ENCODE measurements around the gene CRHR1. TPM values are rescaled to one million over a fixed set of nuclear protein-coding genes. Genes with fewer than 3 reads are reported as not detected.
A peak's percentile ranks its signal among the peaks of the same experiment; 100 is the strongest.

Gene CRHR1
- total and polyA plus RNA-seq, 4 experiments from 2014 or later, result not detected

GRCh38 chr17:45824901-45825492, 40.9 kb downstream of the CRHR1 start:
- Histone ChIP-seq H3K27me3 (ENCODE audit: insufficient read depth, low read length) (no peaks in the 10 kb centered on the region), H3K27ac (ENCODE audit: low read depth, low read length) (no peak overlapping the region), H3K4me3 (ENCODE audit: low read length in 2 of 2) (no peak overlapping the region), H3K4me1 (ENCODE audit: insufficient read depth, low read length) (peaks cover 4% of the 10 kb centered on the region), H3K9me3 (ENCODE audit: control insufficient read depth in 1 of 2, low read length in 2 of 2) (no peaks in the 10 kb centered on the region), H3K36me3 (ENCODE audit: insufficient read depth, low read length) (no peaks in the 10 kb centered on the region)
- intact Hi-C loops (cut with micrococcal nuclease), result no loop called here
- Mint-ChIP-seq H3K4me1 (peaks cover 0 to 15% (median under 1%) of the 10 kb centered on the region in 4 donors), H3K36me3 (no peaks in the 10 kb centered on the region), H3K9me3 (no peaks in the 10 kb centered on the region), H3K27me3 (no peaks in the 10 kb centered on the region), H3K4me3 (no peak overlapping the region), H3K27ac (no peak overlapping the region)
- POLR2A ChIA-PET (ENCODE audit: partially characterized antibody), result no interaction called here
- CTCF ChIA-PET (ENCODE audit: partially characterized antibody), result no interaction called here
- no peak for DNase-seq

GRCh38 chr17:45825792-45826191, 41.7 kb downstream of the CRHR1 start:
- no peak for DNase-seq
- intact Hi-C loops (cut with micrococcal nuclease), result no loop called here
- H3K36me3 Mint-ChIP-seq, result no peaks in the 10 kb centered on the region
- H3K4me1 Mint-ChIP-seq, result peaks cover 0 to 15% (median under 1%) of the 10 kb centered on the region in 4 donors
- Histone ChIP-seq H3K4me3 (ENCODE audit: low read length in 2 of 2) (no peak overlapping the region), H3K4me1 (ENCODE audit: insufficient read depth, low read length) (peaks cover 4% of the 10 kb centered on the region), H3K27me3 (ENCODE audit: insufficient read depth, low read length) (no peaks in the 10 kb centered on the region), H3K9me3 (ENCODE audit: control insufficient read depth in 1 of 2, low read length in 2 of 2) (no peaks in the 10 kb centered on the region), H3K27ac (ENCODE audit: low read depth, low read length) (no peak overlapping the region), H3K36me3 (ENCODE audit: insufficient read depth, low read length) (no peaks in the 10 kb centered on the region)
- no peak overlapping the region for H3K4me3 Mint-ChIP-seq
- no peaks in the 10 kb centered on the region for H3K27me3 Mint-ChIP-seq
- POLR2A ChIA-PET (ENCODE audit: partially characterized antibody), result no interaction called here
- H3K27ac Mint-ChIP-seq, result no peak overlapping the region
- no peaks in the 10 kb centered on the region for H3K9me3 Mint-ChIP-seq
- CTCF ChIA-PET (ENCODE audit: partially characterized antibody), result no interaction called here

- intact Hi-C loops (cut with micrococcal nuclease), result no loop called here
- H3K4me1 ChIP-seq (ENCODE audit: insufficient read depth, low read length), result peaks cover 4% of the 10 kb centered on the region
- no peaks in the 10 kb centered on the region for H3K36me3 ChIP-seq (ENCODE audit: insufficient read depth, low read length)
- no peak for DNase-seq
- ChIA-PET CTCF (ENCODE audit: partially characterized antibody) (interaction anchor here (1.6 kb wide), 1 partner anchor 187 kb away, joined by 5 read pairs; no protein-coding TSS in a partner anchor), POLR2A (ENCODE audit: partially characterized antibody) (no interaction called here)
- peaks cover 0 to 2% of the 10 kb centered on the region in 2 donors for H3K27me3 Mint-ChIP-seq
- no peaks in the 10 kb centered on the region for H3K9me3 ChIP-seq (ENCODE audit: control insufficient read depth in 1 of 2, low read length in 2 of 2)
- peak overlapping the region in 1 of 7 donors; percentile 25 for H3K27ac Mint-ChIP-seq
- no peaks in the 10 kb centered on the region for H3K27me3 ChIP-seq (ENCODE audit: insufficient read depth, low read length)
- H3K4me1 Mint-ChIP-seq, result peaks cover 0 to 15% (median under 1%) of the 10 kb centered on the region in 4 donors
- H3K27ac ChIP-seq (ENCODE audit: low read depth, low read length), result no peak overlapping the region
- H3K4me3 Mint-ChIP-seq, result no peak overlapping the region
- H3K9me3 Mint-ChIP-seq, result no peaks in the 10 kb centered on the region
- H3K4me3 ChIP-seq (ENCODE audit: low read length in 2 of 2), result no peak overlapping the region
- no peaks in the 10 kb centered on the region for H3K36me3 Mint-ChIP-seq
These were observed 42.9 kb downstream of the CRHR1 start for GRCh38 chr17:45826919-45827588.

- POLR2A ChIA-PET (ENCODE audit: partially characterized antibody), result no interaction called here
- Histone ChIP-seq H3K27ac (ENCODE audit: low read depth, low read length) (no peak overlapping the region), H3K4me3 (ENCODE audit: low read length in 2 of 2) (no peak overlapping the region), H3K27me3 (ENCODE audit: insufficient read depth, low read length) (no peaks in the 10 kb centered on the region), H3K9me3 (ENCODE audit: control insufficient read depth in 1 of 2, low read length in 2 of 2) (no peaks in the 10 kb centered on the region), H3K36me3 (ENCODE audit: insufficient read depth, low read length) (no peaks in the 10 kb centered on the region), H3K4me1 (ENCODE audit: insufficient read depth, low read length) (peaks cover 4% of the 10 kb centered on the region)
- H3K27ac Mint-ChIP-seq, result no peak overlapping the region
- intact Hi-C loops (cut with micrococcal nuclease), result no loop called here
- H3K27me3 Mint-ChIP-seq, result peaks cover 1 to 4% of the 10 kb centered on the region in 2 donors
- CTCF ChIA-PET (ENCODE audit: partially characterized antibody), result interaction anchor here (1.6 kb wide), 1 partner anchor 188 kb away, joined by 5 read pairs; no protein-coding TSS in a partner anchor
- H3K9me3 Mint-ChIP-seq, result no peaks in the 10 kb centered on the region
- peaks cover 0 to 15% (median under 1%) of the 10 kb centered on the region in 4 donors for H3K4me1 Mint-ChIP-seq
- H3K4me3 Mint-ChIP-seq, result no peak overlapping the region
- no peaks in the 10 kb centered on the region for H3K36me3 Mint-ChIP-seq
- DNase-seq, result no peak
These were observed 44.1 kb downstream of the CRHR1 start for GRCh38 chr17:45828171-45828570.

GRCh38 chr17:45828582-45829133, 44.5 kb downstream of the CRHR1 start:
- Histone ChIP-seq H3K9me3 (ENCODE audit: control insufficient read depth in 1 of 2, low read length in 2 of 2) (no peaks in the 10 kb centered on the region), H3K4me1 (ENCODE audit: insufficient read depth, low read length) (peaks cover 4% of the 10 kb centered on the region), H3K36me3 (ENCODE audit: insufficient read depth, low read length) (no peaks in the 10 kb centered on the region), H3K27me3 (ENCODE audit: insufficient read depth, low read length) (no peaks in the 10 kb centered on the region), H3K27ac (ENCODE audit: low read depth, low read length) (no peak overlapping the region), H3K4me3 (ENCODE audit: low read length in 2 of 2) (no peak overlapping the region)
- POLR2A ChIA-PET (ENCODE audit: partially characterized antibody), result no interaction called here
- CTCF ChIA-PET (ENCODE audit: partially characterized antibody), result interaction anchor here (1.5 kb wide), 1 partner anchor 187 kb away, joined by 5 read pairs; no protein-coding TSS in a partner anchor
- no peak for DNase-seq
- Mint-ChIP-seq H3K27me3 (peaks cover 1 to 4% of the 10 kb centered on the region in 2 donors), H3K4me3 (peak overlapping the region in 1 of 8 donors; percentile 33), H3K9me3 (no peaks in the 10 kb centered on the region), H3K27ac (no peak overlapping the region), H3K4me1 (peaks cover 0 to 15% (median under 1%) of the 10 kb centered on the region in 4 donors), H3K36me3 (no peaks in the 10 kb centered on the region)
- intact Hi-C loops (cut with micrococcal nuclease), result no loop called here

- POLR2A ChIA-PET (ENCODE audit: partially characterized antibody), result no interaction called here
- H3K4me1 Mint-ChIP-seq, result peaks cover 0 to 2% (median 0%) of the 10 kb centered on the region in 4 donors
- CTCF ChIA-PET (ENCODE audit: partially characterized antibody), result interaction anchor here (1.8 to 10.7 kb wide), 2 partner anchors 186 to 195 kb away, joined by 5 to 149 read pairs; no protein-coding TSS in a partner anchor
- no peak overlapping the region for H3K27ac Mint-ChIP-seq
- H3K4me1 ChIP-seq (ENCODE audit: insufficient read depth, low read length), result no peaks in the 10 kb centered on the region
- no peaks in the 10 kb centered on the region for H3K9me3 Mint-ChIP-seq
- no peak overlapping the region for H3K4me3 Mint-ChIP-seq
- H3K9me3 ChIP-seq (ENCODE audit: control insufficient read depth in 1 of 2, low read length in 2 of 2), result no peaks in the 10 kb centered on the region
- intact Hi-C loops (cut with micrococcal nuclease), result no loop called here
- DNase-seq, result no peak
- no peak overlapping the region for H3K4me3 ChIP-seq (ENCODE audit: low read length in 2 of 2)
- no peaks in the 10 kb centered on the region for H3K36me3 Mint-ChIP-seq
- no peaks in the 10 kb centered on the region for H3K36me3 ChIP-seq (ENCODE audit: insufficient read depth, low read length)
- H3K27me3 Mint-ChIP-seq, result peaks cover 3 to 5% of the 10 kb centered on the region in 2 donors
- H3K27me3 ChIP-seq (ENCODE audit: insufficient read depth, low read length), result no peaks in the 10 kb centered on the region
- no peak overlapping the region for H3K27ac ChIP-seq (ENCODE audit: low read depth, low read length)
These were observed 49.8 kb downstream of the CRHR1 start for GRCh38 chr17:45833920-45834319.

Data from CD4-positive, alpha-beta memory T cell (primary cell).